WERI-Rb-1 (cell line): ENCODE results near the gene ECHDC3.

Experiments
- DNase-seq: peaks from one replicate; pipeline ENCODE4 v3.0.0-alpha.2; 2020
- H3K27ac ChIP-seq: fragments of 250-450 bp; sonication (Bioruptor Pico); 2 replicates; pipeline ENCODE4 v1.5.1; 2020; ENCODE audit warnings: mild to moderate bottlenecking, moderate library complexity
- H3K27me3 ChIP-seq: fragments of 250-450 bp; sonication (Bioruptor Pico); 2 replicates; pipeline ENCODE4 v1.5.1; 2021; ENCODE audit warnings: mild to moderate bottlenecking, low read depth, moderate library complexity; ENCODE audit not compliant: insufficient read depth, severe bottlenecking
- H3K36me3 ChIP-seq: fragments of 250-450 bp; sonication (Bioruptor Pico); 2 replicates; pipeline ENCODE4 v1.5.1; 2020; ENCODE audit warnings: mild to moderate bottlenecking, moderate library complexity
- H3K4me3 ChIP-seq: 2 replicates; pipeline ENCODE4 v1.5.1; 2011; ENCODE audit warnings: low read depth, mild to moderate bottlenecking, control low read depth, low read length
- H3K9me3 ChIP-seq: fragments of 250-450 bp; sonication (Bioruptor Pico); 2 replicates; pipeline ENCODE4 v1.5.1; 2021; ENCODE audit warnings: mild to moderate bottlenecking, moderate library complexity; ENCODE audit not compliant: severe bottlenecking
- CTCF ChIP-seq: IDR thresholded peaks from 2 replicates; pipeline ENCODE4 v1.5.1; 2011; ENCODE audit warnings: low read depth, mild to moderate bottlenecking, control low read depth, inconsistent platforms, low read length

The ECHDC3 gene, protein sequence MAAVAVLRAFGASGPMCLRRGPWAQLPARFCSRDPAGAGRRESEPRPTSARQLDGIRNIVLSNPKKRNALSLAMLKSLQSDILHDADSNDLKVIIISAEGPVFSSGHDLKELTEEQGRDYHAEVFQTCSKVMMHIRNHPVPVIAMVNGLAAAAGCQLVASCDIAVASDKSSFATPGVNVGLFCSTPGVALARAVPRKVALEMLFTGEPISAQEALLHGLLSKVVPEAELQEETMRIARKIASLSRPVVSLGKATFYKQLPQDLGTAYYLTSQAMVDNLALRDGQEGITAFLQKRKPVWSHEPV

DNA sequence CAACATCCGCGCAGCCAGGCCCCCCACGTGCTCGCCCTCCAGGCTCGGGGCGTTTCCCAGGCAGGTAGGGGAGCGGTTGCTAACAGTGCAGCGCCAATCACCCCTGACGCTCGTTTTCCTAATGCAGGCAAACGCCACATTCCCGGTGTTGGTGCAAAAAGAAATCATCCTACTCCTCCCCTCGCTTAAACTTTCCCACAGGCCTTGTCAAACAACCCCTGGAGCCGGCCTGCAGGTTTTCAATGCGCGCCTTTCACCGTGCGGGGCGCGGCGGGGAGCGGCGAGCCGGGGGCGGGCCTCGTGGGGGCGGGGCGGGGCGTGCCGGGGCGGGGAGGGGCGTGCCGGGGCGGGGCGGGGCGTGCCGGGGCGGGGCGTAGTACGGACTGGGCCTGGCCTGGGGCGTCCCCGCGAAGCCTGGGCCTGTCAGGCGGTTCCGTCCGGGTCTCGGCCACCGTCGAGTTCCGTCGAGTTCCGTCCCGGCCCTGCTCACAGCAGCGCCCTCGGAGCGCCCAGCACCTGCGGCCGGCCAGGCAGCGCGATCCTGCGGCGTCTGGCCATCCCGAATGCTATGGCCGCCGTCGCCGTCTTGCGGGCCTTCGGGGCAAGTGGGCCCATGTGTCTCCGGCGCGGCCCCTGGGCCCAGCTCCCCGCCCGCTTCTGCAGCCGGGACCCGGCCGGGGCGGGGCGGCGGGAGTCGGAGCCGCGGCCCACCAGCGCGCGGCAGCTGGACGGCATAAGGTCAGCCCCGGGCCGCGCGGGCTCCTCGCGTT, at the start of gene ECHDC3:
Gene ECHDC3, plus strand, starts transcription at position 374 of the 770 bp plus-strand sequence. Its CDS starts 195 bp downstream, at position 569.
- peak within 1 kb of the TSS; percentile 57 for H3K4me3 ChIP-seq

DNA sequence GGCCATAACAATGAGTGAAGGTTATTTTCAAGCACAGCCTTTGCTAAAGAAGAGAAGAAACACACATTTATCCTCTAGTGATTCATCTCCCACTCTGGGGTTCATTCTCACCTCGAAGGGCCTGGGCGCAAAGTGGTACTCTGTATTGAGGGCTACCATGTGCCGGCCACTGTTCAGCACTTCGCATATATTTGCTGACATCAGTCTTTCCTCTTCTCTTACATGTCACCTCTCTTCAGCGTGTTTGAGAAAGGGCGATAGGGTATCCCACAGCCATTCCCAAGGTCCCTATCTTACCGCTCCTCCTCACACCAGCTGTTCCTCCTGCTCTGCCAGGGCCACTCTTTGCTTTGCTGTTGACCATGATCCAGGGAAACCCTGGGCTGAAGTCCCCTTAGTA, 48.8 kb upstream of the ECHDC3 start:
- no peaks in the 10 kb centered on the region for H3K9me3 ChIP-seq
- TF ChIP-seq CTCF = no peak
- no peak overlapping the region for H3K4me3 ChIP-seq
- DNase-seq = no peak
- H3K27me3 ChIP-seq = no peaks in the 10 kb centered on the region
- H3K27ac ChIP-seq = no peak overlapping the region
- H3K36me3 ChIP-seq = no peaks in the 10 kb centered on the region

More for the DNA sequence above, at the start of gene ECHDC3:
- peak within 1 kb of the TSS; percentile 52 for H3K27ac ChIP-seq
- peak; percentile 33 for DNase-seq
- H3K27me3 ChIP-seq = no peaks in the 10 kb centered on the region
- H3K9me3 ChIP-seq = no peaks in the 10 kb centered on the region
- no peak for TF ChIP-seq CTCF
- H3K36me3 ChIP-seq = no peaks in the 10 kb centered on the region

- Histone ChIP-seq H3K27me3 (no peaks in the 10 kb centered on the region), H3K4me3 (no peak overlapping the region), H3K36me3 (no peaks in the 10 kb centered on the region), H3K9me3 (no peaks in the 10 kb centered on the region), H3K27ac (no peak overlapping the region)
- no peak for TF ChIP-seq CTCF
- DNase-seq = no peak
Measured at GRCh38 chr10:11695779-11696178, 46.4 kb upstream of the ECHDC3 start.

DNA sequence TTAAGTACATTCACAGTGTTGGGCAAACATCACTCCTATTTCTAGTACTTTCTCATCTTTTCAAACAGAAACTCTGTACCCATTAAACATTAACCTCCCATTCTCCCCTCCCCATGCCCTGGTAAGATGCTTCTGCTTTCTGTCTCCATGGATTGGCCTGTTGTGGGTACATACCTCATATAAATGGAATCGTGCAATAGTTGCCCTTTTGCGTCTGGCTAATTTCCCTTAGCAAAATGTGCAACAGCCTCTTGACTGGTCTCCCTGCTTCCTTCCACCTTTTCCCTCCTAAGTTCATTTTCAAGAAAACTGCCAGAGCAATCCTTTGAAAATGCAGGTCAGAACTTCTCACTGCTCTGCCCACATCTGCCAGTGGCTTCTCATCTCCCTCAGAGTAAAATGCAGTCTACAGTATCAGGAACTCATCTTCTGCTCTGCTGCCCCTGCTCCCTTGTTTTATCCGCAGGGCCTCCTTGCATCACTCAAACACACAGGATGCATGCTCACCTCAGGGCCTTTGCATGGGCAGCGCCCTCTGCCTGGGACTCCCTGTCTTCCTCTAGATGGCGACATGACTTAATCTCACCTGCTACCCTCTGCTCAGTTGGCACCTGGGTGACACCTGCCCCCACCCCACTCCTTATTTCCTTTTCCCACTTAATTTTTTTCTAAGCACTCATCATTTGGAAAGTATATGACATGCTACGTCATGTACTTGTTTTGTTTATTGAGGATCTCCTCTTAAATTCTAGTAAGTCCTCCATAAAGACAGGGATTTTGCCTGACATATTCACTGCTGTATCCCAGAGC, 44.3 kb upstream of the ECHDC3 start:
- no peaks in the 10 kb centered on the region for H3K36me3 ChIP-seq
- DNase-seq = no peak
- H3K9me3 ChIP-seq = no peaks in the 10 kb centered on the region
- TF ChIP-seq CTCF = no peak
- H3K4me3 ChIP-seq = no peak overlapping the region
- no peaks in the 10 kb centered on the region for H3K27me3 ChIP-seq
- H3K27ac ChIP-seq = no peak overlapping the region

DNA sequence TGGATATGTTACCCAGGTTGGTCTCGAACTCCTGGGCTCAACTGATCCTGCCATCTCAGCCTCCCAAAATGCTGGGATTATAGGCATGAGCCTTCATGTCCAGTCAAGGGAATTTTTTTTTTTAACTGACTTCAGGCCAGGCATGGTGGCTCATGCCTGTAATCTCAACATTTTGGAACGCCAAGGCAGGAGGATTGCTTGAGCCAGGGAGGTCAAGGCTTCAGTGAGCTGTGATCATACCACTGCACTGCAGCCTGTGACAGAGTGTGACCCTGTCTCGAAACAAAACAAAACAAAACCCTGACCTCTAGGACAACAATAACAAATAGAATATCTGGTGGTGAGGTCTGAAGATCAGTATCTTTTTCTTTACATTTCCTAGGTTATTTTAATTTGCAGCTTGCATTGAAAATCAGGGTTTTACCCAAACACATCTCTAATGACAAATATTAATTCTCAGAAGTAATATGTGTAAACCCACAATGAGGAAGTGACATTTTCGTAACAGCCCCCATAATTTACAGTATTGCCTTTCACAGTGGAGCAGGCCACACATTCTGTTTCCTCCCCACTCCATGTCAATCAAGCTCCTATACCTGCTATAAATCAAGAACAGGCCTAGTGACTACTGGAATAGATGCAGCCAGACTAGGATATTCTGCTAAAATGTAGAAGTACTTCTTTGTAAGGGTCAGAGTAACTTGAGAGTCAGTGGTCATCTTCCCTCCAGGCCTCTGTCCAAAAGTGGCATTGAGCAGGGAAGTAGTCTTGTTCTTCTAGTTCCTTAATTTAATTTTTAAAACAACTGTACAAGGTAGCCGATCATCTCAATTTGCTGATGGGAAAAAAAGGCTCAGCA, 43.3 kb upstream of the ECHDC3 start:
- H3K27ac ChIP-seq = no peak overlapping the region
- H3K9me3 ChIP-seq = no peaks in the 10 kb centered on the region
- H3K27me3 ChIP-seq = no peaks in the 10 kb centered on the region
- no peak overlapping the region for H3K4me3 ChIP-seq
- TF ChIP-seq CTCF = no peak
- H3K36me3 ChIP-seq = no peaks in the 10 kb centered on the region
- DNase-seq = no peak
